Measurements from ENCODE around the gene RELA.

Gene RELA

DNA sequence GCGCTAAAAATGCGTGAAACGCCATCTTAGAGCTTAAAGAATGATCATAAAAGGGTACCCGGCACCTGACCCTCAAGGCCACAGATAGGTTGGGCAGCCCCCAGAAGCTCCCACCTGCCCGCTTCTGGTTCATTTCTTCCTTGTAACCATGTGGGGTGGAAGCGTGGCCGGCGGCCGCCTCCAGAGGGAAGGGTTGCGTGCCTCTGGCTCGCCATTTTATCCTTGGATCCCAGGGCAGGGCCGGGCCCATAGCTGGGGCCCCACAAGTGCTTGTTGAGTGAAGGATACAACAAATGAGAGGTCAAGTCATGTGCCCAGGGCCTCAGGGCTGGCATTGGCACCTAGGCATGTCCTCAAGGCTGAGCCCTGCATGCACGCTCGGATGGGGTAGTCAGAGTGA is 41.3 kb downstream of the RELA start:
- no peak overlapping the region for H3K4me3 ChIP-seq (replicated peaks; ENCODE audit: low read depth, low read length)
- DNase-seq (ENCODE audit: low read depth): no peak
- TF ChIP-seq, protein P1, sequence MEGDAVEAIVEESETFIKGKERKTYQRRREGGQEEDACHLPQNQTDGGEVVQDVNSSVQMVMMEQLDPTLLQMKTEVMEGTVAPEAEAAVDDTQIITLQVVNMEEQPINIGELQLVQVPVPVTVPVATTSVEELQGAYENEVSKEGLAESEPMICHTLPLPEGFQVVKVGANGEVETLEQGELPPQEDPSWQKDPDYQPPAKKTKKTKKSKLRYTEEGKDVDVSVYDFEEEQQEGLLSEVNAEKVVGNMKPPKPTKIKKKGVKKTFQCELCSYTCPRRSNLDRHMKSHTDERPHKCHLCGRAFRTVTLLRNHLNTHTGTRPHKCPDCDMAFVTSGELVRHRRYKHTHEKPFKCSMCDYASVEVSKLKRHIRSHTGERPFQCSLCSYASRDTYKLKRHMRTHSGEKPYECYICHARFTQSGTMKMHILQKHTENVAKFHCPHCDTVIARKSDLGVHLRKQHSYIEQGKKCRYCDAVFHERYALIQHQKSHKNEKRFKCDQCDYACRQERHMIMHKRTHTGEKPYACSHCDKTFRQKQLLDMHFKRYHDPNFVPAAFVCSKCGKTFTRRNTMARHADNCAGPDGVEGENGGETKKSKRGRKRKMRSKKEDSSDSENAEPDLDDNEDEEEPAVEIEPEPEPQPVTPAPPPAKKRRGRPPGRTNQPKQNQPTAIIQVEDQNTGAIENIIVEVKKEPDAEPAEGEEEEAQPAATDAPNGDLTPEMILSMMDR (IDR thresholded peaks at IDR 0.05; ENCODE audit: low read length, missing control alignments): no peak

DNA sequence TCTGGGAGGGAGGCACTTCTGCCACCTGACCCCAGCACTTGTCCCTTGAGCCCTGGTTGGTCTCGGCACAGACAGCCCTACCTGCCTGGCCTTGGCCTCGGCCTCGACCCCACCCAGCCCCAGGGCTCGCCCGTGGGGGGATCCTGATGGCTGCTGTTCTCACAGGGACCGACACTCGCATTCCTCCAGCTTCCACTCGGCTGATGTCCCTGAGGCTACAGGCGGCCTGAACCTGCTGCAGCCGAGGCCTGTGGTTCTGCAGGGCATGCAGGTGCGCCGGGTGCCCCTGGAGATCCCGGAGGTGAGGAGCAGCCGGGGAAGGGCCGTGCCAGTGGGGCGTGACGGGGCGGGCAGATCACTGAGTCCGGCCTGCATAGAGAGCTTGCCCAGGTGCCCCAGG is 42.0 kb downstream of the RELA start:
- TF ChIP-seq, protein P1 (IDR thresholded peaks at IDR 0.05; ENCODE audit: low read length, missing control alignments): no peak
- DNase-seq (ENCODE audit: low read depth): no peak
- no peak overlapping the region for H3K4me3 ChIP-seq (replicated peaks; ENCODE audit: low read depth, low read length)

DNA sequence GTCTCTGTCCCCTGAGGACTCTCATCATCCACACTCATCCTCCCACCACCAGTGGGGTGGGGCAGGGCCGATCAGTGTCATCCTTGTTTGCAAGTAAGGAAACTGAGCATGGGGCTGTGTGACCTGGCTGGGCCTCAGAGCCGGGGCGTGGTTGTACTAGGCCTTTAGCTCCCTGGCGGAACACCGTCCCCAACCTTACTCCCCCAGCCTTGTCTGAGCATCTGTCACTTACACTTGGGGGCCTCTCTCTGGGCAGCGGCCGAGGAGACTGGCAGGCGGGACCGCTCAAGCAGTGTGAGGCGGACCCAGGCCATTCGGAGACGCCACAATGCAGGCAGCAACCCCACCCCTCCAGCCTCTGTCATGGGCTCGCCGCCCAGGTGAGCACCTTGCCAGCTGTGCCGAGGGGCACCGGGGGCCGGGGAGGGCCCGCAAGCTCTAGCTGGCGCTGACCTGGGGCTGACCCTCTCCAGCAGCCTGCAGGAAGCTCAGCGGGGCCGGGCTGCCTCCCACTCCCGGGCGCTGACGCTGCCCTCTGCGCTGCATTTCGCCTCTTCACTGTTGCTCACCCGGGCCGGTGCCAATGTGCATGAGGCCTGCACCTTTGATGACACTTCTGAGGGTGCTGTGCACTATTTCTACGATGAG is 43.3 kb downstream of the RELA start:
- DNase-seq (ENCODE audit: low read depth): no peak
- H3K4me3 ChIP-seq (replicated peaks; ENCODE audit: low read depth, low read length): no peak overlapping the region
- TF ChIP-seq, protein P1 (IDR thresholded peaks at IDR 0.05; ENCODE audit: low read length, missing control alignments): no peak

DNA sequence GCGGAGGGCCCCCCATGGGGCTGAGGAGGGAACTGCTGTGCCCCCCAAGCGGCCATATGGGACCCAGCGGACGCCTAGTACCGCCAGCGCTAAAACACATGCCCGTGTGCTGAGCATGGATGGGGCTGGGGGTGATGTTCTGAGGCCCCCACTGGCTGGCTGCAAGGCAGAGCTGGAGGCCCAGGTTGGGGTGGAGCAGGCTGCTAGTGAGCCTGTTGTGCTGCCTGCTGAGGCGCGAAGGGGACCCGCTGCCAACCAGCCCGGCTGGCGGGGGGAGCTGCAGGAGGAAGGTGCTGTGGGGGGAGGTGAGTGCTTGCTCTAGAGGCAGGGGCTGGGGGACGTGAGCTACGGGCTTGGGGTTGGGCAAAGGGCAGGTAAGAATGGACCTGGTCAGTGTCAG is 44.0 kb downstream of the RELA start:
- no peak overlapping the region for H3K4me3 ChIP-seq (replicated peaks; ENCODE audit: low read depth, low read length)
- TF ChIP-seq, protein P1 (IDR thresholded peaks at IDR 0.05; ENCODE audit: low read length, missing control alignments): no peak
- no peak for DNase-seq (ENCODE audit: low read depth)

DNA sequence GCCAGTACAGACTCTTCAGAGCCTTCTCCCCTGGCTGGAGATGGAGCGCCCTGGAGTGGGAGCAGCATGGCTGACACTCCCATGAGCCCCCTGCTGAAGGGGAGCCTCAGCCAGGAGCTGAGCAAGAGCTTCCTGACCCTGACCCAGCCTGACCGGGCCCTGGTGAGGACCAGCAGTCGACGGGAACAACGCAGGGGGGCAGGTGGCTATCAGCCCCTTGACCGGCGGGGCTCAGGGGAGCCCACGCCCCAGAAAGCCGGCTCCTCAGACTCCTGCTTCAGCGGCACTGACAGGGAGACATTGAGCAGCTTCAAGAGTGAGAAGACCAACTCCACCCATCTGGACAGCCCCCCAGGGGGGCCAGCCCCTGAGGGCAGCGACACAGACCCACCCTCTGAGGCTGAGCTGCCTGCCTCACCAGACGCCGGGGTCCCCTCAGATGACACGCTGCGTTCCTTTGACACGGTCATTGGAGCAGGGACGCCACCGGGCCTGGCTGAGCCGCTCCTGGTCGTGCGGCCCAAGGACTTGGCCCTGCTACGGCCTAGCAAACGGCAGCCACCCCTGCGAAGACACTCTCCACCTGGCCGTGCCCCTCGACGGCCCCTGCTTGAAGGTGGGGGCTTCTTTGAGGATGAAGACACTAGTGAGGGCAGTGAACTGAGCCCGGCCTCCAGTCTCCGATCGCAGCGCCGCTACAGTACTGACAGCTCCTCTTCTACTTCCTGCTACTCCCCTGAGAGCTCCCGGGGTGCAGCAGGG is 44.5 kb downstream of the RELA start:
- H3K4me3 ChIP-seq (replicated peaks; ENCODE audit: low read depth, low read length): no peak overlapping the region
- TF ChIP-seq, protein P1 (IDR thresholded peaks at IDR 0.05; ENCODE audit: low read length, missing control alignments): no peak
- no peak for DNase-seq (ENCODE audit: low read depth)

DNA sequence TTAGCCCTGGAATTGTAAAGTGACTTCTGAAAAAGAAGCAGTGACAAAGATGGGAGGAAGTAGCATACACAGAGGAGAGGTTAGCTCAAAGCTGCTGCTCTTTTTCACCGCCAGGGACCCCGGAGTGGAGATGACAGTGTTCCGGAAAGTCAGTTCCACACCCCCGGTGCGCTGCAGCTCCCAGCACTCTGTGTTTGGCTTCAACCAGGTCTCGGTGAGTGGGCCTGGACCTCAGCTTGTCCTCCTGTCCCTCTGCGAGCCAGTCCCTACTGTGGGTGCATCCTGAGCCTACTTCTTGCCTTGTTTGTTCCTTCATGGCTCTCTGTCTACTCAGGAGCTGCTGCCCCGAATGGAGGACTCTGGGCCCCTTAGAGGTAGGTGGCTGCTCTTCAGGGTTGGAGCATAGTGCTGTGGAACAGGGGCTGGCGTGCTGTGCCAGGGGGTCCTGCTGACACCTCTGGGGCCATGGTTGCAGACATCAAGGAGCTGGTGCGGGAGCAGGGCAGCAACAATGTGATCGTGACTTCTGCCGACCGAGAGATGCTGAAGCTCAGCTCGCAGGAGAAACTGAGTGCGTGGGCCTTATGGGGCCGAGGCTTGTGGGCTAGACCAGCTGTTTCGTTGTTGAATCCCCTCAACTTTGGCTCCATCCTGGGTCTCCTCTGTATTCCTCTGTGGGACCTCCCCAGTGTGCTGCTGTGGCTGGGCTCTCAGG is 45.4 kb downstream of the RELA start:
- peak overlapping the region; percentile 88 for H3K4me3 ChIP-seq (replicated peaks; ENCODE audit: low read depth, low read length)
- DNase-seq (ENCODE audit: low read depth): no peak
- TF ChIP-seq, protein P1 (IDR thresholded peaks at IDR 0.05; ENCODE audit: low read length, missing control alignments): no peak

All from fibroblast of pulmonary artery (primary cell).